Fibroblast of lung (primary cell): ENCODE results near the gene NDUFV2.

ENCODE experiments used
- CTCF ChIP-seq, 2 donors: IDR thresholded peaks in 1 of 2; conservative IDR thresholded peaks in 1 of 2; 1 replicate in 1 of 2; 2 replicates in 1 of 2; pipeline ENCODE4 v1.5.1; 2011 to 2012; ENCODE audit warnings: low read length in 2 of 2, control low read depth in 1 of 2, inconsistent platforms in 1 of 2, low read depth in 1 of 2, mild to moderate bottlenecking in 1 of 2
- EZH2 ChIP-seq: IDR thresholded peaks from 2 replicates; pipeline ENCODE4 v1.5.1; 2012; ENCODE audit warnings: low read length, control low read depth, mild to moderate bottlenecking; ENCODE audit errors: missing control alignments

DNA sequence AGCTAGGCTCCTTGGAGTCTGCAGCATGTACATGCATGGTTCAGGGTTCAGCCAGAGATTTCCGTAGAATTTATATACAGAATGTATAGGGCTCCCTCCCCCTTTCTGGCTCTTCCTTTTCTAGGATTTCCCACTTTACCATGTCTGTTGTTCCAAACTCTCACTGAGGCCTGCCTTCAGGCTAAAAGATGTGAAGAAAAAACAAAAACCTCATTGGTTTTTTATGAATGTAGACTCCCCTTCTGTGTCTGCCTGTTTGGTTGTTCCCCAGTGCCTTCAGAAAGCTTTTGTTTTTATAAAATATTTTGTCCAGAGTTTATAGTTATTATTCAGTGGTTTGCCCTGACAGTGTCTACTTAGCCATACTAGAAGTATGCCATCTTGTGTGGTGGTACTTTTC lies 3.6 kb downstream of the NDUFV2 start:
- TF ChIP-seq EZH2: no peak
- TF ChIP-seq CTCF (conservative IDR thresholded peaks at IDR 0.05 in 1 of 2, IDR thresholded peaks at IDR 0.05 in 1 of 2; ENCODE audit: low read depth in 1 of 2, low read length in 2 of 2): no peak
